Measurements from ENCODE around the gene DNAJC12.
"Not testable (repeated sequence)": the region's sequence is repeated elsewhere in the genome, so short reads cannot be mapped to it uniquely, and the experiment has no call there.

DNAJC12 gene

DNA sequence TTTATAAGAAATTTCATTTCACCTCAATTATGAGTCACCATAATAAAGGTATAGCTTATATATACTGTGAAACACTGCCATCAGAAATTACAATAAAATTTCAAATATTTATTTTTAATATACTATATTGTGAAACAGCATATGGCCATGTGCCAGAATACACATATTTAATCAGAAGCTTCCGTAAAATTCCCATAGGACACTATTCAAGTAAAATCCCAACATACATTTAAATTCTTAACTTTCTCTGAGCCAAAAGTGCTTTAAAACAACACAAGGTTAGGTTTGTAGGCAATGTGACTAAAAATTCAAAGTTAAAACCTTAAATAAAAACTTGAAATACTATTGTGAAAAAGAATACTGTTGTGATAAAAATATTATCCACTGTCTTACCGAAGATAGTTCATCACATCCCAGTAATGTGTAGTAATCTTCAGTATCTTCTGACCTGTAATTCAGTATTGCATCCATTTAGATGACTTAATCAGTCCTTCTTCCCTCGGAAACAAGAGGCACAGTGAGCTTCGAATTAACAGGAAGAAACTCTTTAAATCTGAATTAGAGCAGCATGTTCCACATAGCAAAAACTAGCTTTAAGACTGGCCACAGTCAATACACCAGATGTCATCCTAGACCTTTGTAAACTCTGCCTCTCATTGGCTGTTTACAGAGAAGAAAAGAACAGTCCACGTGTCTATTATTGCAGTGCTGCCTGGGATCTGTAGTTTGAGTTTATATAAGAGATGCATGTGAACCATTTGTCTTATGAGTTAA lies at the start of gene DNAJC12:
Gene DNAJC12, minus strand, starts transcription at position 648 of the 774 bp plus-strand sequence. Its CDS starts 177 bp downstream, at position 471.
- no peak for DNase-seq (ENCODE audit: low read depth)

GRCh38 chr10:67884842-67885670 lies 47.1 kb upstream of the DNAJC12 start:
- DNase-seq (ENCODE audit: low read depth): peak; percentile 67

DNA sequence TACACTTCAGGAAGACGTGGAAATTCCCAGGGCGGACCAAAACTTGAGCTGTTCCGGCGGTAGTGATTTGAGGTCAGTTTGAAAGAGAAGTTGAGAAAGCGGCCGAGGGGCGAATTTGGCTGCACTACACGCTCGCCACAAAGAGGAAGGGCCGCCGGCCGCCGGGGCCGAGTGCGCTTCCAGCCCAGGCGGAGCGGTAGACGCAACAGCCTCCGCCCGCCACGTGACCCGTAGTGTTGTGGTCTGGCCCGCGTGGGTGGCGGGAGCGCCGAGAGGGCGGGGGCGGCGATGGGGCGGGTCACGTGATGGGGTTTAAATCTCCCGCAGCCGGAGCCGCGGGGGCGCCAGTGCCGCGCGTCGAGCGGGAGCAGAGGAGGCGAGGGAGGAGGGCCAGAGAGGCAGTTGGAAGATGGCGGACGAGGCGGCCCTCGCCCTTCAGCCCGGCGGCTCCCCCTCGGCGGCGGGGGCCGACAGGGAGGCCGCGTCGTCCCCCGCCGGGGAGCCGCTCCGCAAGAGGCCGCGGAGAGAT lies 46.4 kb upstream of the DNAJC12 start, which contains the start of gene SIRT1:
Gene SIRT1, plus strand, starts transcription at position 344 of the 529 bp plus-strand sequence. Its CDS starts 66 bp downstream, at position 410.
- peak; percentile 92 for DNase-seq (ENCODE audit: low read depth)

DNA sequence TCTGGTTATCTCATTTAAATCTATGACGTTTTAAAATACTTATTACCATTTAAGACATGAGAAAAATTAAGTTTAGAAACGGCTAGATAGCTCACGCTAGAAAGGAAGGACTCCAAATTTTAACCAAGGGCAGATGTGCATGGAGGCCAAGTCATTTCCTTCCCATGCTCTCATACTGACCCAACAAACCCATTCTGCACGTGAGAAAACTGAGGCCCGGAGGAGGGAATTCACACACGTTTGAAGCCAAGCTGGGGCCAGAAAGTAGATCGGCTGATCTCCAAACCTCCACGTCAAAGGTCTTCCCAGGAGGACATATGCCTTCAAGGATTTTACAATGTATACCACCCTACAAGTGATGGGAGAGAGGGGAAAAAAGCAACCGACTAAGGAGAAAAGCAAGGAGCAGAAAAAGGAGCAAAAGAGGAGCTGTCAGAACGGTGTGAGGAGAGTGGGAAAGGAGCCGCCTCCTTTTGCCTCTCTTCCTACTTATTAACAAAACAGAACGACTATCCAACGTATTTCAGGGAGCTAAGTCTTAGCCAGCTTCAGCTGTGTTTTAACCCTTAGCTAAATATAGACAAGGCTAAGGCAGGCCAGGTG lies 45.8 kb upstream of the DNAJC12 start:
- DNase-seq (ENCODE audit: low read depth): no peak

DNA sequence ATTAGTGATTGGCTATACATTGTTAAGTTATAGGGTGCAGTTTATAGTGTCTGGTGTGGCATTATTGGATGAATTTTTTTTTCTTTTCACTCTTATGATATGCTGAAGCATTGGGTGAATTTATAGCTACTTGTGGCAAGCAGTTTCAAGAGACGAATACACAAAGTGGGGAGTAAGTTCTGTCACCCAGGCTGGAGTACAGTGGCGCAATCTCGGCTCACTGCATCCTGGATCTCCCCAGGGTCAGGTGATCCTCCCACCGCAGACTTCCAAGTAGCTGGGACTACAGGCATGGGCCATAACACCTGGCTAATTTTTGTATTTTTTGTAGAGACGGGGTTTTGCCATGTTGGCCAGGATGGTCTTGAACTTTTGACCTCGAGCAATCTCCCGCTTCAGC lies 40.1 kb upstream of the DNAJC12 start:
- no peak for DNase-seq (ENCODE audit: low read depth)

GRCh38 chr10:67877421-67877820 lies 39.4 kb upstream of the DNAJC12 start:
- DNase-seq (ENCODE audit: low read depth): not testable (repeated sequence)

GRCh38 chr10:67875340-67876238 lies 37.6 kb upstream of the DNAJC12 start:
- no peak for DNase-seq (ENCODE audit: low read depth)

- no peak for DNase-seq (ENCODE audit: low read depth)
Measured at GRCh38 chr10:67869996-67870395, 32.0 kb upstream of the DNAJC12 start.

DNA sequence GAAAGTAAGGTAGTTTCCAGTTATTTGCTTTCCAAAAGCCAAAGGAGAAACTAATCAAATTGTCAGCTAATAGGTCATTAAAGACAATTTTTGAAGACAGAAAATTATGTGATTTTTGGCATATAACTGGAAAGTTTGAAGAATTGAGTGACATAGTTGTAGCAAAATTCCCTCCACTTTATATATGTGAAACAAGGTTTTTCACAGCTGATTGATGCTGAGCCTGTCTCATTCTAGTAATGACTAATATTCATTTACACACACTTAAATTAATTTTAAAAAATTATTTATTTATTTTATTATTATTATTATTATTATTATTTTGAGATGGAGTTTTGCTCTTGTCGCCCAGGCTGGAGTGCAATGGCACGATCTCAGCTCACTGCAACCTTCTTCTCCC lies 30.1 kb upstream of the DNAJC12 start:
- DNase-seq (ENCODE audit: low read depth): no peak

DNA sequence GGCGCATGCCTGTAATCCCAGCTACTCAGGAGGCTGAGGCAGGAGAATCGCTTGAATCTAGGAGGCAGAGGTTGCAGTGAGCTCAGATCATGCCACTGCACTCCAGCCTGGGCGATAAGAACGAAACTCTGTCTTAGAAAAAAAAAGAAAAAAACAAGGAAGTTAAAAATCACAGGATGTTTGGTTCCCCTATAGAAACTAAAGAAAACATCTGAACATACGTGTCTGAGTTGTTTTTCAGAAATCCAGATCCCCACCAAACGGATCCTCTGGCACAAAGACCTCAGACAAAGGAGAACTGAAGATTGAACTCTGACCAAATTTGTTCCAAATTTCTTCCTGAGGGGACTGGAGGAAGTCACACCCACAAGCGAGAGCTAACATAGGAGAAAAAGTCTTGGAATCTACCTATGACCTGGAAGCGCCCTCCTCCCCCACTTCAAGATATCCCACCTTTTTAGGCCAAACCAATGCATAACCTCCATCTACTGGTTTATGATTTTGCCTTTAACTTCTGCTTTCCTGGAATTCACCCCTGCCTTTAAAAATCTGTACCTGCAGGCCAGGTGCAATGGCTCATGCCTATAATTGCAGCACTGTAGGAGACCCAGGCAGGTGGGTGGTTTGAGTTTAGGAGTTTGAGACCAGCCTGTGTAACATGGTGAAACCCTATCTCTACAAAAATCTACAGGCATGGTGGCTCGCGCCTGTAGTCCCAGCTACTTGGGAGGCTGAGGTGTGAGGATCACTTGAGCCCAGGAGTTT lies 26.8 kb upstream of the DNAJC12 start:
- no peak for DNase-seq (ENCODE audit: low read depth)

- DNase-seq (ENCODE audit: low read depth): no peak
Measured at GRCh38 chr10:67863094-67863493, 25.1 kb upstream of the DNAJC12 start.

GRCh38 chr10:67861750-67862432 lies 23.9 kb upstream of the DNAJC12 start:
- DNase-seq (ENCODE audit: low read depth): no peak

DNA sequence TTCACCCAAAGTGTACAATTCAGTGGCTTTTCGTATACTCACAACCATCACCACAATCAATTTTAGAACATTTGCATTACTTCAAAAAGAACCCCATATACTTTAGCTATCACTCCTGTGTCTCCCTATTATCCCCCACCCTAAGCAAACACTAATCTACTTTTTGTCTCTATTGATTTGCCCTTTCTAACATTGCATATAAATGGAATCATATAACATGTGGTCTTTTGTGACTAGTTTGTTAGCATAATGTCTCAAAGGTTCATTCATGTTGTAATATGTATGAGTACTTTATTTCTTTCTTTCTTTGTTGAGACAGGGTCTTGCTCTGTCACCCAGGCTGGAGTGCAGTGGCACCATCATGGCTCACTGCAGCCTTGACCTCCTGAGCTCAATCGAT lies 21.0 kb upstream of the DNAJC12 start:
- no peak for DNase-seq (ENCODE audit: low read depth)

- DNase-seq (ENCODE audit: low read depth): no peak
Measured at GRCh38 chr10:67853512-67853911, 15.5 kb upstream of the DNAJC12 start.

GRCh38 chr10:67852761-67853160 lies 14.8 kb upstream of the DNAJC12 start:
- no peak for DNase-seq (ENCODE audit: low read depth)

DNA sequence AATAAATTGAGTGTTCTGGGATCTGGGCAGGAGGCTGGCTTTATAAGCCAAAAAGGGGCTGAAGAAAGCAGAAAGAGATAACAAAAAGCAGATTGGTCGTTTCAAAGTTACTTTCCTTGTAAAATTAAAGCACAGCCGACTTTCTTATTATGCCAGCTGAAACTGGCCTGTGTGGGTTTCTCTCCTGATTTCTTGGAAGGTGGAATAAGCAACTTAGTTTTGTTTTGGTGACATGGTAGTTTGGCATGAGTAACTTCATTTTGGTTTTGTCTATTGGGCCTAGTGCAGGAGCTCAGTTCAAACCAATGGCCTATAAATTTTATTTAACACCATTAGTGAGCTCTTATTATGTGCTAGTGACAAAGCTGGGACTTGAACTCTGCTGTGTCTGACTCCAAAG lies 13.2 kb upstream of the DNAJC12 start:
- DNase-seq (ENCODE audit: low read depth): no peak

GRCh38 chr10:67849331-67850011 lies 11.5 kb upstream of the DNAJC12 start:
- DNase-seq (ENCODE audit: low read depth): peak; percentile 85

DNA sequence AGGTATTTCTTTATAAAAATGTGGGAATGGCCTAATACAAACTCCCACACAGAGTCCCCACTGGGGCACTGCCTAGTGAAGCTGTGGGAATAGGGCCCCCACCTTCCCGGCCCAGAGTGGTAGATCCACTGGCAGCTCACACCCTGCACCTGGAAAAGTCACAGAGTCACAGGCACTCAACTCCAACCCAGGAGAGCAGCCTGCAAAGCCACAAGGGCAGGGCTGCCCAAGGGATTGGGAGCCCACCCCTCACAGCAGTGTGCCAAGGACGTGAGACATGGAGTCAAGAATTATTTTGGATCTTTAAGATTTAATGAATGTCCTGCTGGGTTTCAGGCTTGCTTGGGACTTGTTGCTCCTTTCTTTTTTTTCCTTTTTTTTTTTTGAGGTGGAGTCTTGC lies 5.3 kb upstream of the DNAJC12 start:
- DNase-seq (ENCODE audit: low read depth): no peak

- DNase-seq (ENCODE audit: low read depth): no peak
Measured at GRCh38 chr10:67841737-67842136, 3.7 kb upstream of the DNAJC12 start.
